Ishikawa (cell line): ENCODE results near the gene PI4KB.

Experiments
- FOXM1 ChIP-seq: IDR thresholded peaks from 2 replicates; pipeline ENCODE4 v1.6.1; 2012; ENCODE audit warnings: low read depth, borderline replicate concordance
- RAD21 ChIP-seq: IDR thresholded peaks from 2 replicates; pipeline ENCODE4 v1.6.1; 2012; ENCODE audit warnings: low read depth
- REST ChIP-seq: IDR thresholded peaks from 2 replicates; pipeline ENCODE4 v1.6.1; 2012; ENCODE audit warnings: low read depth, mild to moderate bottlenecking
- YY1 ChIP-seq: IDR thresholded peaks from 2 replicates; pipeline ENCODE4 v1.6.1; 2012; ENCODE audit warnings: low read depth

GRCh38 chr1:151370211-151370911, 43.1 kb upstream of the PI4KB start:
- TF ChIP-seq REST (no peak), RAD21 (no peak), FOXM1 (no peak), YY1 (no peak)
